ENCODE measurements around the gene RBL2. TPM values are rescaled to one million over a fixed set of nuclear protein-coding genes. Genes with fewer than 3 reads are reported as not detected.

The RBL2 gene
- total and polyA plus RNA-seq, 4 experiments from 2014 or later: 254 to 364 (median 332) TPM

- CTCF ChIA-PET (ENCODE audit: partially characterized antibody): no interaction called here
- intact Hi-C loops (cut with micrococcal nuclease): no loop called here
- H3K4me3 Mint-ChIP-seq: no peak overlapping the region
Measured at GRCh38 chr16:53523126-53523804, 89.0 kb downstream of the RBL2 start.

DNA sequence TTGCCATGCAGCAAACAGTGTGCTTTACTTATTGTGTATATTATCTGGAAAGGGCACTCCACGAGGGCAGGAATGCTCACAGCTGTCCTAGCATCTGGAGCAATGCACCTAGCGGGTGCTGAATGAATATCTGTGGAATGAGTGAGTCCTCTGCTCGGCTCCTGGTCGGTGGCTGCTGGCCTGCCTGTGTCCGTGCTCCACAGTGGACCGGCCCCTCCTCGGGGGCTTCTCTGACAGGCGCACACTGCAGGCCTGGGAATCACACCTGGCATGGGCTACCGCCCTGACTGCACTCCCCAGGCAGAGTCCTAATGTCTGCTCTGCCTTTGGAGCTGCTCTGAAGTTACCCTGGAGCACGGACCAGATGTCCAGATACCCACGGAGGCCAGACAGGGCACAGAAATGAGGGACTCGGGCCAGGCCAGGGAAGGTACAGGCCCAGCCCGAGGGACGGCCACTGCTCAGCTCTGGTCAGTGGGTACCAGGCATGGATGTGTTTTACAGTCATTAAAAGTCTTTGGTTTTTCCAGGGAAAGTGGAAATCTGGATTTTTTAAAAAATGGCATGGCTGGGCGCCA, 89.8 kb downstream of the RBL2 start:
- intact Hi-C loops (cut with micrococcal nuclease): no loop called here
- no peaks in the 10 kb centered on the region for H3K27me3 Mint-ChIP-seq
- H3K27ac ChIP-seq (ENCODE audit: low read depth, low read length): no peak overlapping the region
- peaks cover 12% of the 10 kb centered on the region for H3K4me1 ChIP-seq (ENCODE audit: insufficient read depth, low read length)
- no peaks in the 10 kb centered on the region for H3K36me3 Mint-ChIP-seq
- no peaks in the 10 kb centered on the region for H3K36me3 ChIP-seq (ENCODE audit: insufficient read depth, low read length)
- H3K27ac Mint-ChIP-seq: peak overlapping the region in 2 of 7 donors; percentile 64 to 82
- H3K27me3 ChIP-seq (ENCODE audit: insufficient read depth, low read length): no peaks in the 10 kb centered on the region
- ChIA-PET CTCF (ENCODE audit: partially characterized antibody) (no interaction called here), POLR2A (ENCODE audit: partially characterized antibody) (no interaction called here)
- H3K4me1 Mint-ChIP-seq: peaks cover 17 to 35% (median 25%) of the 10 kb centered on the region in 4 donors
- DNase-seq: no peak
- no peak overlapping the region for H3K4me3 Mint-ChIP-seq
- H3K9me3 ChIP-seq (ENCODE audit: control insufficient read depth in 1 of 2, low read length in 2 of 2): no peaks in the 10 kb centered on the region
- no peak overlapping the region for H3K4me3 ChIP-seq (ENCODE audit: low read length in 2 of 2)
- H3K9me3 Mint-ChIP-seq: no peaks in the 10 kb centered on the region

More at GRCh38 chr16:53523126-53523804, 89.0 kb downstream of the RBL2 start:
- Histone ChIP-seq H3K4me3 (ENCODE audit: low read length in 2 of 2) (no peak overlapping the region), H3K27me3 (ENCODE audit: insufficient read depth, low read length) (no peaks in the 10 kb centered on the region), H3K9me3 (ENCODE audit: control insufficient read depth in 1 of 2, low read length in 2 of 2) (no peaks in the 10 kb centered on the region), H3K36me3 (ENCODE audit: insufficient read depth, low read length) (no peaks in the 10 kb centered on the region), H3K27ac (ENCODE audit: low read depth, low read length) (no peak overlapping the region), H3K4me1 (ENCODE audit: insufficient read depth, low read length) (peaks cover 18% of the 10 kb centered on the region)
- Mint-ChIP-seq H3K27ac (peak overlapping the region in 2 of 7 donors; percentile 21 to 82), H3K27me3 (no peaks in the 10 kb centered on the region), H3K9me3 (peaks cover 0 to 2% (median 0%) of the 10 kb centered on the region in 8 donors), H3K36me3 (no peaks in the 10 kb centered on the region), H3K4me1 (peaks cover 24 to 42% (median 32%) of the 10 kb centered on the region in 4 donors)
- POLR2A ChIA-PET (ENCODE audit: partially characterized antibody): no interaction called here
- DNase-seq: no peak

GRCh38 chr16:53528797-53529196, 94.5 kb downstream of the RBL2 start:
- no peaks in the 10 kb centered on the region for H3K9me3 ChIP-seq (ENCODE audit: control insufficient read depth in 1 of 2, low read length in 2 of 2)
- H3K4me1 ChIP-seq (ENCODE audit: insufficient read depth, low read length): no peaks in the 10 kb centered on the region
- H3K27ac ChIP-seq (ENCODE audit: low read depth, low read length): no peak overlapping the region
- ChIA-PET POLR2A (ENCODE audit: partially characterized antibody) (no interaction called here), CTCF (ENCODE audit: partially characterized antibody) (no interaction called here)
- H3K4me3 Mint-ChIP-seq: no peak overlapping the region
- H3K4me3 ChIP-seq (ENCODE audit: low read length in 2 of 2): no peak overlapping the region
- H3K36me3 Mint-ChIP-seq: no peaks in the 10 kb centered on the region
- no peaks in the 10 kb centered on the region for H3K9me3 Mint-ChIP-seq
- no peaks in the 10 kb centered on the region for H3K27me3 Mint-ChIP-seq
- H3K36me3 ChIP-seq (ENCODE audit: insufficient read depth, low read length): no peaks in the 10 kb centered on the region
- intact Hi-C loops (cut with micrococcal nuclease): no loop called here
- no peaks in the 10 kb centered on the region for H3K27me3 ChIP-seq (ENCODE audit: insufficient read depth, low read length)
- DNase-seq: no peak
- H3K4me1 Mint-ChIP-seq: peaks cover under 1 to 13% (median 1%) of the 10 kb centered on the region in 4 donors
- H3K27ac Mint-ChIP-seq: no peak overlapping the region

DNA sequence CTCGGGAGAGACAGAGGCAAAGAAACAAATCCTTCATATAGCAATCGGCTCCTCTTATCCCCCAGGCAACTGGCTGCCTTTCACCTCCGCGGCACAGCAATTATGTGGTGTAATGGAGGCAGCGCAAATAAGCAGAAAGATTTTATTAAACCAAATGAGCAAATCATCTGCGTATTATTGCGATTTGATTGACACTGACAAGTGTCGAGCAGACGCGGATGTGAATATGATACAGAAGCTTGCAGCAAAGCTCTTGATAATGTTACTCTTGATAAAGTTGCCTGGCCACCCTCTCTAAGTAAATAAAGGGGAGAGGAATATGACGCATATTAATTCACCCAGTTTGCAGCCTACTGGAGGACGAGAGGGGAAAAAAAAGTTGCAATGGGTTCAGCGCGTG, 95.2 kb downstream of the RBL2 start:
- DNase-seq: no peak
- peaks cover 5 to 18% (median 7%) of the 10 kb centered on the region in 4 donors for H3K4me1 Mint-ChIP-seq
- H3K4me1 ChIP-seq (ENCODE audit: insufficient read depth, low read length): peaks cover under 1% of the 10 kb centered on the region
- H3K36me3 Mint-ChIP-seq: no peaks in the 10 kb centered on the region
- no peaks in the 10 kb centered on the region for H3K27me3 Mint-ChIP-seq
- H3K27ac ChIP-seq (ENCODE audit: low read depth, low read length): no peak overlapping the region
- ChIA-PET CTCF (ENCODE audit: partially characterized antibody) (no interaction called here), POLR2A (ENCODE audit: partially characterized antibody) (no interaction called here)
- no peak overlapping the region for H3K4me3 ChIP-seq (ENCODE audit: low read length in 2 of 2)
- no peak overlapping the region for H3K4me3 Mint-ChIP-seq
- no peaks in the 10 kb centered on the region for H3K36me3 ChIP-seq (ENCODE audit: insufficient read depth, low read length)
- no peaks in the 10 kb centered on the region for H3K9me3 Mint-ChIP-seq
- no peaks in the 10 kb centered on the region for H3K27me3 ChIP-seq (ENCODE audit: insufficient read depth, low read length)
- H3K27ac Mint-ChIP-seq: no peak overlapping the region
- H3K9me3 ChIP-seq (ENCODE audit: control insufficient read depth in 1 of 2, low read length in 2 of 2): no peaks in the 10 kb centered on the region
- intact Hi-C loops (cut with micrococcal nuclease): no loop called here

GRCh38 chr16:53530046-53530445, 95.8 kb downstream of the RBL2 start:
- peaks cover 9 to 23% (median 11%) of the 10 kb centered on the region in 4 donors for H3K4me1 Mint-ChIP-seq

GRCh38 chr16:53530741-53531140, 96.5 kb downstream of the RBL2 start:
- Histone ChIP-seq H3K27ac (ENCODE audit: low read depth, low read length) (no peak overlapping the region), H3K9me3 (ENCODE audit: control insufficient read depth in 1 of 2, low read length in 2 of 2) (no peaks in the 10 kb centered on the region), H3K4me3 (ENCODE audit: low read length in 2 of 2) (no peak overlapping the region), H3K4me1 (ENCODE audit: insufficient read depth, low read length) (peaks cover 8% of the 10 kb centered on the region), H3K27me3 (ENCODE audit: insufficient read depth, low read length) (no peaks in the 10 kb centered on the region), H3K36me3 (ENCODE audit: insufficient read depth, low read length) (no peaks in the 10 kb centered on the region)
- peaks cover 9 to 25% (median 13%) of the 10 kb centered on the region in 4 donors for H3K4me1 Mint-ChIP-seq
- ChIA-PET CTCF (ENCODE audit: partially characterized antibody) (interaction anchor here (1.0 to 1.2 kb wide), 2 partner anchors 15 to 19 kb away, joined by 3 to 4 read pairs; no protein-coding TSS in a partner anchor), POLR2A (ENCODE audit: partially characterized antibody) (interaction anchor here (0.7 kb wide), 1 partner anchor 173 kb away, joined by 3 read pairs; the partner anchor contains the start of gene FTO)
- intact Hi-C loops (cut with micrococcal nuclease): no loop called here
- no peak overlapping the region for H3K27ac Mint-ChIP-seq
- DNase-seq: no peak
- no peaks in the 10 kb centered on the region for H3K9me3 Mint-ChIP-seq
- H3K4me3 Mint-ChIP-seq: no peak overlapping the region
- H3K36me3 Mint-ChIP-seq: no peaks in the 10 kb centered on the region
- H3K27me3 Mint-ChIP-seq: no peaks in the 10 kb centered on the region

More at GRCh38 chr16:53530046-53530445, 95.8 kb downstream of the RBL2 start:
- Histone ChIP-seq H3K4me3 (ENCODE audit: low read length in 2 of 2) (no peak overlapping the region), H3K36me3 (ENCODE audit: insufficient read depth, low read length) (no peaks in the 10 kb centered on the region), H3K27me3 (ENCODE audit: insufficient read depth, low read length) (no peaks in the 10 kb centered on the region), H3K27ac (ENCODE audit: low read depth, low read length) (no peak overlapping the region), H3K4me1 (ENCODE audit: insufficient read depth, low read length) (peaks cover 6% of the 10 kb centered on the region), H3K9me3 (ENCODE audit: control insufficient read depth in 1 of 2, low read length in 2 of 2) (no peaks in the 10 kb centered on the region)
- ChIA-PET POLR2A (ENCODE audit: partially characterized antibody) (no interaction called here), CTCF (ENCODE audit: partially characterized antibody) (interaction anchor here (1.0 kb wide), 1 partner anchor 16 kb away, joined by 4 read pairs; no protein-coding TSS in a partner anchor)
- Mint-ChIP-seq H3K4me3 (no peak overlapping the region), H3K36me3 (no peaks in the 10 kb centered on the region), H3K27me3 (no peaks in the 10 kb centered on the region), H3K27ac (peak overlapping the region in 1 of 7 donors; percentile 72), H3K9me3 (no peaks in the 10 kb centered on the region)
- intact Hi-C loops (cut with micrococcal nuclease): no loop called here
- DNase-seq: no peak

DNA sequence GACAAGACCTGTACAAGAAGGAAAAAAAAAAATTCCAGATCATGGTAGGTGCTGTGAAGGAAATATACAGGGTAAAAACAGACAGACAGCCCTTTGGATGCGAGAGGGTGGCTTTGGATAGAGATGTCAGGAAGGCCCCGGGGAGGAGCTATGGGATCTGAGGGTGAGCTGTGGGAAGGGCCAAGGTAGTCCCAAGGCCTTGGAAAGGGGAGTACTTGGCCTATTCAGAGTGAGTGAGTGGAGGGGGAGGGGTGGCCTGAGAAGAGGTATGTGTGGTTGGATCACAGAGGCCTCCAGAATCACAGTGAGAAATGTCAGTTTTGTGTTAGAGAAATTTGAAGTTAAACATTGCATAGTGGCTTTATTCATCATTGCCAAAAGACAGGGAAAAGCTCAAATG, 99.9 kb downstream of the RBL2 start:
- Histone ChIP-seq H3K27me3 (ENCODE audit: insufficient read depth, low read length) (no peaks in the 10 kb centered on the region), H3K36me3 (ENCODE audit: insufficient read depth, low read length) (no peaks in the 10 kb centered on the region), H3K4me3 (ENCODE audit: low read length in 2 of 2) (no peak overlapping the region), H3K9me3 (ENCODE audit: control insufficient read depth in 1 of 2, low read length in 2 of 2) (no peaks in the 10 kb centered on the region), H3K4me1 (ENCODE audit: insufficient read depth, low read length) (peaks cover 19% of the 10 kb centered on the region), H3K27ac (ENCODE audit: low read depth, low read length) (no peak overlapping the region)
- DNase-seq: no peak
- Mint-ChIP-seq H3K9me3 (no peaks in the 10 kb centered on the region), H3K27me3 (no peaks in the 10 kb centered on the region), H3K4me3 (no peak overlapping the region), H3K4me1 (peaks cover 14 to 28% (median 22%) of the 10 kb centered on the region in 4 donors), H3K36me3 (no peaks in the 10 kb centered on the region), H3K27ac (peak overlapping the region in 4 of 7 donors; percentile 31 to 73 (median 40))
- ChIA-PET POLR2A (ENCODE audit: partially characterized antibody) (interaction anchor here (1.4 kb wide), 1 partner anchor 10 kb away, joined by 3 read pairs; no protein-coding TSS in a partner anchor), CTCF (ENCODE audit: partially characterized antibody) (no interaction called here)
- intact Hi-C loops (cut with micrococcal nuclease): no loop called here
